Breast epithelium (tissue), 3 donors: Measurements from ENCODE around the gene ADGB.

ENCODE experiments used
- POLR2A ChIP-seq: fragments of 450-650 bp; IDR thresholded peaks from one replicate; pipeline ENCODE4 v1.6.1; 2016; ENCODE audit warnings: antibody characterized with exemption, mild to moderate bottlenecking, moderate library complexity
- TF ChIP-seq, protein P1 (sequence below), 3 donors: fragments of 450-650 bp; IDR thresholded peaks; one replicate each; pipeline ENCODE4 v1.5.1; 2016 to 2017; ENCODE audit warnings: antibody characterized with exemption in 3 of 3, mild to moderate bottlenecking in 3 of 3, moderate library complexity in 3 of 3

DNA sequence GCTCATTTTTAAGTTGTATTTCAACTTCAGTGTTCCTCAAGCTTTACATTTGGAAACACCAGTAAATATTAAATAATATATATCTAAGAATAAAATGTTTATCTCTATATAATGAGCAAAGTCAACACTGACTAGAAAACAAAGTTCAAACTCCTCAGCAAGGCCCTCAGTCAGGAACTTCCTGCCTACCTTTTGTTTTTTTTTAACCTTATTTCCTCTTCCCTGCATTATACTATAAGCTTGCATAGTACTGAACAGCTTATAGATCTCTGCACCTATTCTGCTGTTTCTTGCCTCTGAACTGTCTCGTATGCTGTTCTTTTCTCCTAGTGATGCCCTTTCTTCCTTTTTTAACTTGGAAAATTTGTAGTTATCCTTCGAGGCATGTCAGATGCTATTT, 29.6 kb downstream of the ADGB start:
- TF ChIP-seq, protein P1, sequence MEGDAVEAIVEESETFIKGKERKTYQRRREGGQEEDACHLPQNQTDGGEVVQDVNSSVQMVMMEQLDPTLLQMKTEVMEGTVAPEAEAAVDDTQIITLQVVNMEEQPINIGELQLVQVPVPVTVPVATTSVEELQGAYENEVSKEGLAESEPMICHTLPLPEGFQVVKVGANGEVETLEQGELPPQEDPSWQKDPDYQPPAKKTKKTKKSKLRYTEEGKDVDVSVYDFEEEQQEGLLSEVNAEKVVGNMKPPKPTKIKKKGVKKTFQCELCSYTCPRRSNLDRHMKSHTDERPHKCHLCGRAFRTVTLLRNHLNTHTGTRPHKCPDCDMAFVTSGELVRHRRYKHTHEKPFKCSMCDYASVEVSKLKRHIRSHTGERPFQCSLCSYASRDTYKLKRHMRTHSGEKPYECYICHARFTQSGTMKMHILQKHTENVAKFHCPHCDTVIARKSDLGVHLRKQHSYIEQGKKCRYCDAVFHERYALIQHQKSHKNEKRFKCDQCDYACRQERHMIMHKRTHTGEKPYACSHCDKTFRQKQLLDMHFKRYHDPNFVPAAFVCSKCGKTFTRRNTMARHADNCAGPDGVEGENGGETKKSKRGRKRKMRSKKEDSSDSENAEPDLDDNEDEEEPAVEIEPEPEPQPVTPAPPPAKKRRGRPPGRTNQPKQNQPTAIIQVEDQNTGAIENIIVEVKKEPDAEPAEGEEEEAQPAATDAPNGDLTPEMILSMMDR (IDR thresholded peaks at IDR 0.05): no peak
- TF ChIP-seq POLR2A: no peak
